ENCODE results near the gene CFTR.

CFTR gene

DNA sequence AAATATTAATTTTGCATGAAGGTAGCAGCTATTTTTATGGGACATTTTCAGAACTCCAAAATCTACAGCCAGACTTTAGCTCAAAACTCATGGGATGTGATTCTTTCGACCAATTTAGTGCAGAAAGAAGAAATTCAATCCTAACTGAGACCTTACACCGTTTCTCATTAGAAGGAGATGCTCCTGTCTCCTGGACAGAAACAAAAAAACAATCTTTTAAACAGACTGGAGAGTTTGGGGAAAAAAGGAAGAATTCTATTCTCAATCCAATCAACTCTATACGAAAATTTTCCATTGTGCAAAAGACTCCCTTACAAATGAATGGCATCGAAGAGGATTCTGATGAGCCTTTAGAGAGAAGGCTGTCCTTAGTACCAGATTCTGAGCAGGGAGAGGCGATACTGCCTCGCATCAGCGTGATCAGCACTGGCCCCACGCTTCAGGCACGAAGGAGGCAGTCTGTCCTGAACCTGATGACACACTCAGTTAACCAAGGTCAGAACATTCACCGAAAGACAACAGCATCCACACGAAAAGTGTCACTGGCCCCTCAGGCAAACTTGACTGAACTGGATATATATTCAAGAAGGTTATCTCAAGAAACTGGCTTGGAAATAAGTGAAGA is 112.3 kb downstream of the CFTR start:
- DNase-seq: no peak

DNA sequence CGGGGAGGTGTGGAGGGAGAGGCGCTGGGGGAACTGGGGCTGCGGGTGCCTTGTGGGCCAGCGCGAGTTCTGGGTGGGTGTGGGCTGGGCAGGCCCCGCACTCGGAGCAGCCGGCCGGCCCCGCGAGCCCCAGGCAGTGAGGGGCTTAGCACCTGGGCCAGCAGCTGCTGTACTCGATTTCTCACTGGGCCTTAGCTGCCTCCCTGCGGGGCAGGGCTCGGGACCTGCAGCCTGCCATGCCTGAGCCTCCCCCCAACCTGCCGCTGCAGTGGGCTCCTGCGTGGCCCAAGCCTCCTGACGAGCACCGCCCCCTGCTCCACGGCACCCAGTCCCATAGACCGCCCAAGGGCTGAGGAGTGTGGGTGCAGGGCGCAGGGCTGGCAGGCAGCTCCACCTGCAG is 116.3 kb downstream of the CFTR start:
- DNase-seq: no peak

DNA sequence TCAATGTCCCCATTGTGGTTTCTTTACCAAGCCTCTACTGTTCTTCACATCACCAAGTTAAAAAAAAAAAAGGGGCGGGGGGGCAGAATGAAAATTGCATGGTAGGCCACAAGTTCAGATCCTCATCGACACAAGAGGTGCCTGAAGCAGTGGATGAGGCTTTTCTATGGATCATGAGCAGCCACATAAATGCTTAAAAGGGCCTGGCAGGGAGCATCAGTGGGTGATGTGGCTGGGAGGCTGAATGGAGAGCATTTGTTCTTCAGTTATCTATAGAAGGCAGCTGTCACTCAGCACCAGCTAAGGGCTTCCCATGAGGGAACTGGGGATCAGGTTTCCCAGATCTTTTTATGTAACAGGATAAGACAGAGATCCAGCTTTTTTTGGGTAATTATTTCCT is 117.9 kb downstream of the CFTR start:
- DNase-seq: no peak

DNA sequence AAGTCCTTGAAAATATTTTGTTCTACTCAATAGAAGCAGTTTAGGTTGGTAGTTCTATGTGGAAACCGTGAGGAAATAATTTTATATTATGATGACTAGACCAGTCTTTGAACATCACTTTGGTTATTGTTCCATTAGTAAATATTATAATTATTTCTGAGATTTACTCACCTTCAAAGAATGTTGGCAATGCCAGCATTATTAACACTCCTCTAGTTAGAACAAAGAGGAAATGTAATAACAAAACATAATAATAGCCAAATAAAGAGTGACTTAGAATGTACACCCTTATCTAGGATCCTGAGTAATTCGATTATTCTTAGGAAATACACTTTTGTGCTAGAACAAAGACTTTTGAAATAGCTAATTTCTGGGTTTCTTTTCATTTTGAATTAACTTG is 121.1 kb downstream of the CFTR start:
- no peak for DNase-seq

DNA sequence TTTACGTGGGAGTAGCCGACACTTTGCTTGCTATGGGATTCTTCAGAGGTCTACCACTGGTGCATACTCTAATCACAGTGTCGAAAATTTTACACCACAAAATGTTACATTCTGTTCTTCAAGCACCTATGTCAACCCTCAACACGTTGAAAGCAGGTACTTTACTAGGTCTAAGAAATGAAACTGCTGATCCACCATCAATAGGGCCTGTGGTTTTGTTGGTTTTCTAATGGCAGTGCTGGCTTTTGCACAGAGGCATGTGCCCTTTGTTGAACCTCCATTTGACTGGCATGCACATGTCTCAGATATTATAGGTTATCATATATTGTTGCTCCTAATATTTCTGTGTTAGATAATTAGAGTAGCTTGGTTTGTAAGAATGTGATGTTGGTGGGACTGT is 123.8 kb downstream of the CFTR start:
- DNase-seq: no peak

DNA sequence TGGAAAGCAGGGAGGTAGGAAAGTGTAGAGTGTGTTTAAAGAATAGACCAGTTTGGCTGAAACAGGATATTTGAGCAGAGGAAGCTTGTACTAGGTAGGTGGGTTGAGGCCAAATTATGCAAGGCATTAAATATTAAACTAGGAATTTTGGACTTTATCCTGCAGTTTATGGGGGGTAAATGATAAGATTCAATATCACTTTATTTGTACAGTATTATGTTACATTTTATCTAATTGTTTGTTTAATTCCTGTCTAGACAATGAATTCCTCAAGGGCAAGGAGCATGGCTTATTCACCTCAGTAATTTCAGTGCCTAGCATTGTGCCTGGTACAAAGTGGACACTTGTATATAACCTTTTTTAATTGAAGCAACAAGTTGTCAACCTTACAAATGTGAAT is 125.9 kb downstream of the CFTR start:
- DNase-seq: no peak

DNA sequence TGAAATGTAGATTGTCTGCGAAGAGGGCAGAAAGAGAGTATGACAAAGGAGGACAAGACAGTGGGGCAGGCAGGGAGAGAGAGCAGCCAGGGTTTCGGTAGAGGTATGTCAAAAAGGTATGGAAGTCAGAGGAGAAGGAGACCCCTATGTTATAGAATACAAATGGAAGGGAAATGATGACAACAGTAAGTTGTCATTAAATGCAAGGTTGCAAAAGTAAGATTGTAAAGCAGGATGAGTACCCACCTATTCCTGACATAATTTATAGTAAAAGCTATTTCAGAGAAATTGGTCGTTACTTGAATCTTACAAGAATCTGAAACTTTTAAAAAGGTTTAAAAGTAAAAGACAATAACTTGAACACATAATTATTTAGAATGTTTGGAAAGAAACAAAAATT is 126.3 kb downstream of the CFTR start:
- DNase-seq: no peak

DNA sequence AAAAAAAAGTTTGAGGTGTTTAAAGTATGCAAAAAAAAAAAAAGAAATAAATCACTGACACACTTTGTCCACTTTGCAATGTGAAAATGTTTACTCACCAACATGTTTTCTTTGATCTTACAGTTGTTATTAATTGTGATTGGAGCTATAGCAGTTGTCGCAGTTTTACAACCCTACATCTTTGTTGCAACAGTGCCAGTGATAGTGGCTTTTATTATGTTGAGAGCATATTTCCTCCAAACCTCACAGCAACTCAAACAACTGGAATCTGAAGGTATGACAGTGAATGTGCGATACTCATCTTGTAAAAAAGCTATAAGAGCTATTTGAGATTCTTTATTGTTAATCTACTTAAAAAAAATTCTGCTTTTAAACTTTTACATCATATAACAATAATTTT is 130.6 kb downstream of the CFTR start:
- no peak for DNase-seq

DNA sequence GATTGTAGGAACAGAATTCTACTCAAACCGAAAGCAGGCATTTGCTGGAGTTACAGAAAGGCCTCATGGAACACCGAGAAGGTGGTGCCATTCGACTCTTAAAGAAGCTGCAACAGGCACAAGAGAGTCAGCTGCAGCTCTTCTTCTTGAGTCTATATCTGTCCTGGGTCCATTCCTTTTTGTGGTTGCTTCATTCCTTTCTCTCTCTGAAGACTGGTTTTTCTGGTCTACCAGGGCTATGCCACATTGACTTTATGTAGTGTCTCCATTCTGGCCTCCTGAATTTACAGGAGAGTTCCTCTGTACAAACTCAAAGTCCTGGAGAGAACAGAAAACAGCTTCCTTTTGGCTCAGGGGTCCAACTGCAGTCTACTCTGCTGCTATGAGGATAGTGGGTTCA is 132.8 kb downstream of the CFTR start:
- no peak for DNase-seq

DNA sequence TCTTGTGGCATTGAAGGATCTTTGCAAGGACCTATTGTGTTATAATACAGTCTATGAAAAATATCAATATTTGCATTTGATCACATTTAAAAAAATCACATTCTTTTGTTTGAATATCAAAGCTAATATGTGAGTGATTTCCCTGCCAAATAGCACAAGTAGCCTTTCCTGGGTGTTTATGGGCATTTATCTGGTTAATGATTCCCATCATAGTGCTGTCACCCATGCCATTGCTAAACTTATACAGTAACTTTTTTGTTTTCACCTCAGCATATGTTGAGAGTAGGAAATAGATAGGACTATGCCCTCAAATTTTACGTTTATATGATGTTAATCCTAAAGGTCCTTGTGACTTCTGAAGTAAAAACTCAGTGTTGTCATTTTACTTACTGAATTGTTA is 136.9 kb downstream of the CFTR start:
- DNase-seq: no peak

DNA sequence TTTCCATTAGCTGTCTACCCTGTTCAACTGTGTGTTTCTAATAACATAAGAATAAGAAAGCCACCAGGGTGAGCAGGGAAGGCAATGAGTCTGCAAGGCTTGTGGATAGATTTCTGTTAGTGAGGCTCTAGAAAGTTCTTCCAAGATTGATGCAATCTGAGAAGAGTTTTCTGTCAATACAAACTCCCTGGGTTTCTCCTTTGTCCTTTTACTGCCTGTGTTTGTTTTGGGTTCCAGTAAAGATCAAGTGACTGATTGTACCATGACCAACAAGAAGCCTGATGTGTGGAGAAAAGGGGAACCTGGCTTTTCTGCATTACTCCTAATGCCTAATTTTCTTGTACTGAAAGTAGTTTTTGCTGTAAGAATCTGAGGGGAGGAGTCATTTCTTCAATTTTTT is 139.9 kb downstream of the CFTR start:
- no peak for DNase-seq

DNA sequence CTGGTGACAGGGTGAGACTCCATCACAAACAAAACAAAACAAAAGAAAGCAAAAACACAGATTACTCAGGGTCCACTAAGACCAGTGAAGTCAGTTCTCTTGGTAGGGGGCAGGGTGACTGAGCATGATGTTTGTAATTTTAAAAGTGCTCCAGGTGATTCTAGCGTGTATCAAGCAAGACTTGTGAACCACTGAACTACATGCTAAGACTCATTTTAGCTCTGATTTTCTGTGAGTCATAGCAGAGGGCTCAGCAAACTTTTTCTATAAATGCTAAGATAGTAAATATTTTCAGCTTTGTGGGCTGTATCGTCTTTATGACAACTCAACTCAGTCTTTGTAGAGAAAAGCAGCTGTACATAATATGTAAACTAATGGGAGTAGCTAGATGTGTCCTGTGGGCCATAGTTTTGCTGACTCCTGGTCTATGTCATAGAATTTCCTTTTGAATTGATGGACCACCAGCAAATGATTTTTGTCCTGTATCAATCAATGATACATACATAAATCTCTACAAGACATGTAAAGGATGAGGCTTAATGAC is 141.3 kb downstream of the CFTR start:
- DNase-seq: no peak

DNA sequence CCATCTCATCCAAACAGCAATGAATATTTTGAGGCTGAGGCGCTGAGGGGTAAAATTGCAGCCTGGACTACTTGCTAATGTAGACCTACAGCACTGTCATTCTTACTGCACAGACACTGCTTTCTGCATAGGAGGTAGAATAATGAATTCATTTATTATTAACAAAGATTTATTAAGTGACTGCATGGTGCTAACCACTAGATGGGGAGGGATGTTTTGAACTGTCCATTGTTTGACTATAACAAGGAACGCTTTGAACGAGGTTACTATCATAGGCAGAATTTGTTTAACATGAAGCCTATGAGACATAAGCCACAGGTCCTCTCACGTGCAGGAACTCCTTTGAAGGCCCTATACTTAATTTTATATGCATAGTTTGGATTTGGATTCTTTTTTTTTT is 143.8 kb downstream of the CFTR start:
- no peak for DNase-seq

DNA sequence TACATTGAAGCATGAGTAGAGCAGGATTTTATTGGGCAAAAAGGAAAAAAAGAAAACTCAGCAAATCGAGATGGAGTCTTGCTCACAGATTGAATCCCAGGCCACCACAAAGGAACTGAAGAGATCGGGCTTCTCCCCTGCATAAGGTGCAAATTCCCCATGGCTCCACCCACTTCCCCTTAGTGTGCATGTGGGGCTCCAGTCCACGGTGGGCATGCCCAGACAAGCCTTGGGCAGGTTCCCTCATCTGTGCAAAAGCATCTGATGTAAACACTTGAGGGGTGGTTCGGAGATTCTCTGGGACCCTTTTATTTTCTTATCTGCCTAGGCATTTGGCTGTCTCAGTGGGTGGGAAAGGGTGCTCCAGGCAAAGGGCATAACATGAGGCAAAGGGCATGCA is 150.7 kb downstream of the CFTR start:
- no peak for DNase-seq

DNA sequence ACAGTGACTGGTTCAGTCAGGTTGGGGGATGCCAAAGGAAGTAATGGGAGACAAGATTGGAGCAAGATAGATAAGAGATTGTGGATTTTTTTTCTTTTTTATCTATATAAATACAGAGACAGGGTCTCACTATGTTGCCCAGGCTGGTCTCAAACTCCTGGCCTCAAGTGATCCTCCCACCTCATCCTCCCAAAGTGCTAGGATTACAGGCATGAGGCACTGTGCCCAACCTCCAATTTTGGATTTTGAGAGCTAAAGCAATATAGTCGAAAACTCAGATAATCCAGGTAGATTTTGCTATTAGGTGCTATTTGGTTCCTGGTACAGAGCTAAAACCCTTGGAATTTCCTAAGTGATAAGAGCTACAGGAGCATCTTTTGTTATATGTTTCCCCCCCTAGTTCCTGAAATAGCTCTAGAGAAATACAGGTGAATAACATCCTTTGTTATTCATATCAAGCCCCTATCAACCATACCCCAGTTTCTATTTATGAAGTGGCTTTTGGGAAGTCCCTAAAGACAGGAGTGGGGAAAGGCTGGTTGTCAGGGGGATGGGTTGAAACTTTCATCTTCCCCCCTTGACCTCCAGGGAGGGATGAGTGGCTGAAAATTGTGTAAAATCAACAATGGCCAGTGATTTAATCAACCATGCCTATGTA is 151.2 kb downstream of the CFTR start:
- DNase-seq: no peak

DNA sequence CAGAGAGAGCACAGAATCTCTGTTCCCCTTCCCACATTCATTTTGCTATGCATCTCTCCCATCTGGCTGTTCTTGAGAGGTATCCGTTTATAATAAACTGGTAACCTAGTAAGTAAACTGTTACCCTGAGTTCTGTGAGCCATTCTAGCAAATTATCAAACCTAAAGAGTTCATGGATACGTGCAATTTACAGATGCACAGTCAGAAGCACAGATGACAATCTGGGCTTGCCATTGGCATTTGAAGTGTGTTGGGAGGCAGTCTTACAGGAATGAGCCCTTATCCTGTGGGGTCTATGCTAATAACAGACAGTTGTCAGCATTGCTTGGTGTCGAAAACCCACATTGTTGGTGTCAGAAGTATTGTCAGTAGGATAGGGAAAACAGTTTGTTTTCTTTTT is 151.8 kb downstream of the CFTR start:
- DNase-seq: no peak

DNA sequence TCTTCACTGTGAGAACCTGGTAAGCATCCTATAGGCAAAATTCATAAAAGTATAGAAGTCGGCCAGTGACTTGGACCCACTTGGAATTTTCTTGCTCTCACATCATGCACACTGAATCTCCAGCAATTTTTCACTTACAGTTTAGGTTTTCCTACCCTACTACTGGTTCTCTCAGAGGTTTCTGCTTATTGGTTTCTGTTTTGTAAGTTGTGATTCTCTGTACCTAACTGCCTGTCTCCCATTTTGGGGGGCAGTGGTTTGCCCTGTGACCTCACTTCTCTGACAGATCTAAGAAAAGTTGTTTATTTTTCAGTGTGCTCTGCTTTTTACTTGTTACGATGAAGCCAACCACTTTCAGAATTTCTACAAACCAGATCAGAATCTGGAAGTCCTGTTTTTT is 158.1 kb downstream of the CFTR start:
- DNase-seq: no peak

DNA sequence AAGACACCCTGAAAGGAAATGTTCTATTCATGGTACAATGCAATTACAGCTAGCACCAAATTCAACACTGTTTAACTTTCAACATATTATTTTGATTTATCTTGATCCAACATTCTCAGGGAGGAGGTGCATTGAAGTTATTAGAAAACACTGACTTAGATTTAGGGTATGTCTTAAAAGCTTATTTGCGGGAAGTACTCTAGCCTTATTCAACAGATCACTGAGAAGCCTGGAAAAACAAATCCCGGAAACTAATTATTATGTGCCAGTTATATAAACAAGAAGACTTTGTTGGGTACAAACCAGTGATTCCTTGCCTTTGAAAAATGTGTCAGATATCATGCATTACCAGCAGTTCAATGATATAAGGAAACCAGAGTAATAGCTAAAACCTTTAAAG is 160.1 kb downstream of the CFTR start:
- no peak for DNase-seq

DNA sequence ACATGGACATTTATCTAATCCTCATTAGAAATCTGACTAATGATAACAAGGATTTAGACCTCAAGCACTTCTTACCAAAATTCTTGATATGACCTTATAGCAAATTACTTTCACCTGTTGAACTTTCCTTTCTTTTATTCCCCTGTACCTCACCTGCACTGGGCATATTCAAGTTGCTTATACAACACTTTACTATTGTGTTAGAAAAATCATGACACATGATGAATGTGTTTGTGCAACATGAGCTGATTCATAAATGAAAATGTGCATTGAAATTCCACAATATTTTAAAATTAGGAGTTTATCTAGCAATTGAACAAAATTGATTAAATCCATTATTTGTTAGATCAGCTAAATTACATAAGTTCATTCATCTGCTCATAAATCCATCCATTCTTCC is 160.6 kb downstream of the CFTR start:
- no peak for DNase-seq

DNA sequence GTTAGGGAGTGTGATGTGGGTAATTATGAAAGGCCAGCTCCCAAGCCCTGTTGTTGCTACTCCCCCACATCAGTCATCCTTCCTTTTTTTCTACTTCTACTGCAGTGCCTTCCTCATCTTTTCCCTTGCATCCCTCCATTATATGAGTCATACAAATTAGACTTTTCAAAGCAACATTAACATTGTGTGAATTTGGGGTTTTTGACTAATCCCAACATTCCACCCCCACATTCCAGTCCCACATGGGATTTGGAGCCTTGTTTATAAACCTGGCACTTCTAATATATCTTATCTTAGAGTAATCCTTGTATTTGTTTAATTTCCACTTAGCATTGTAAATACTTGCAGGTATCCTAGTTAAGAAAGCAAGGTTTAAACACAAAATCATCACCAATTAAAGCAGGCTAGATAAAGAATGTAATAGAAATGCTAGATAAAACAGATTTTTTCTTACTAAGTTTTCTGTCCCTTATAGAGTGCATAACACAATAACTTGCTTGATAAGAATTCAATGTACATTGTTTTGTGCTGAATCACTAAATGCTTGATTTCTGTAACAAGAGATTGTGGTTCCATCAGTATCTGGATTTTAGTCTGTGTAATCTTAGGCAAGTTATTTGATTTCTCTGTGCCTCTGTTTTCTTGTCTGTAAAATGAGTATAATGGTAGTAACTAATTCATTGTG is 165.8 kb downstream of the CFTR start:
- no peak for DNase-seq

DNA sequence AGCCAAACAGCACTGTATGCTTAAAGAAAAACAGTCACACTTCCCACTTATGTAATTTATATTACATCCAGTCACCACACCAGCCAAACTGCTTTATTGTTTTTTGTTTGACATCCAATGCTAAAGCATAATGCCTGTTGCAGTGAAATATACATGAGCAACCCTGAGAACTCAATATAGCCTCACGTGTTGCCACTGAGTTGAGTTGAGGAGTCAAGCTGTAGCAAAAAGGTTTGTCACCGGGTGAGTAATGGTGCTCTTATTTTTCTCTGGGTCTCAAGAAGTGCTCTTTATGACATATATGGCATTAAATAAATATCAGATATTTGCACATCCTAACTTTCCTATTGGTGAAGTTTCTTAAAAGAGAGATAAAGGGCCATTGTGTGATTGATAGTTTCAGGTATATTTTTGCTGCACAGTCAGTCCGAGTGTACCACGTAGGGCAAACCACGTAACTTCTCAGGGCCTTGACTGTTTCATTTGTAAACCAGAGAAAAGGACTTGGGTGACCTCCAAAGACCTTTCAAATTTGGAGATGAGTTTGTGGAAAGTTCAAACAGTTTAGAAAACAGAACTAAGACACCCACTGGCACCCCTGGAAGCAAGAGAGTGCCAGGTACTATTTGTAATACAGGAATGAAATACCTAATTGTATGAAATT is 168.5 kb downstream of the CFTR start:
- no peak for DNase-seq

DNA sequence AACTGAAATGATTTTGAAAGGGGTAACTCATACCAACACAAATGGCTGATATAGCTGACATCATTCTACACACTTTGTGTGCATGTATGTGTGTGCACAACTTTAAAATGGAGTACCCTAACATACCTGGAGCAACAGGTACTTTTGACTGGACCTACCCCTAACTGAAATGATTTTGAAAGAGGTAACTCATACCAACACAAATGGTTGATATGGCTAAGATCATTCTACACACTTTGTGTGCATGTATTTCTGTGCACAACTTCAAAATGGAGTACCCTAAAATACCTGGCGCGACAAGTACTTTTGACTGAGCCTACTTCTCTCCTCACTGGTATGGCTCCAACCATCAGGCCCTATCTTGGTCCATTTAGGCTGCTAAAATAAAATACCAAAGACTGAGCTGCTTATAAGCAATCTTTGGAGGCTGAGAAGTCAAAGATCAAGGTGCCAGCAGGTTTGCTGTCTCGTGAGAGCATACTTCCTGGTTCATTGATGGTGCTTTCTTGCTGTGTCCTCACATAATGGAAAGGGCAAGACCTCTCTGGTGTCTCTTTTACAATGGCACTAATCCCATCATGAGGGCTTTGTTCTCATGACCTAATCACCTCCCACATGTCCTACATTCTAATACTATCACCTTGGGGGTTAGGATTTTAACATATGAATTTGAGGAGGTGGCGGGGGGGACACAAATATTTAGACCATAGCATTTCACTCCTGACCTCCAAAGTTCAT is 173.3 kb downstream of the CFTR start:
- no peak for DNase-seq

DNA sequence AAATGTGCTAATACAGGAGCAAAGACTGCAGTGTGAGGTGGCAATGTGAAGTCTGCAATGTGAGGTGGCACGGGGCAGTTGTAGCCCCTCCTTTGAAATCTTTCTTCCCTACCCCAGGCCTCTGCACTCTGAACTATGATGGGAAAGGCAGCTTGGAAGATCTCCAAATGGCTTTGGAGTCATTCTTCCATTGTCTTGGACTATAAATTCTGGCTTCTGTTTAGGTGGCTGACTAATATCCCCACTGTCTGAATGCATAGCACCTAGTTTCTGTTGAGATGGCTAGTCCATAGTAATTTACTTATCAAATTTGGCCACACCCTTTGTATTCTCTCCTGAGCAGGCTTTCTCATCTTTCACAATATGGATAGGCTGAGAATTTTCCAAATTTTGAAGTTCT is 175.0 kb downstream of the CFTR start:
- no peak for DNase-seq
